HEK293T (cell line): ENCODE results near the gene RNLS.

Source experiments
- CTCF ChIA-PET: fragments of 350-600 bp; formaldehyde crosslinking; extraction: SDS; loops from one replicate; lab custom pipeline; 2021; ENCODE audit warnings: antibody characterized with exemption, inconsistent platforms; lab: Yijun Ruan, JAX
- POLR2A ChIA-PET: fragments of 350-600 bp; formaldehyde crosslinking; extraction: SDS; loops from one replicate; lab custom pipeline; 2020; ENCODE audit warnings: antibody characterized with exemption, inconsistent platforms; lab: Yijun Ruan, JAX
- DNase-seq: peaks from one replicate; pipeline ENCODE4 v3.0.0; 2012; ENCODE audit warnings: mixed read lengths; ENCODE audit errors: extremely low spot score
- ARNT ChIP-seq: fragments of 450-650 bp; IDR thresholded peaks from 2 replicates; pipeline ENCODE4 v1.6.1; 2017; ENCODE audit warnings: mild to moderate bottlenecking
- BHLHE40 ChIP-seq: fragments of 450-650 bp; IDR thresholded peaks from 2 replicates; pipeline ENCODE4 v1.6.1; 2016; ENCODE audit warnings: mild to moderate bottlenecking, moderate library complexity, borderline replicate concordance
- CTBP1 ChIP-seq: fragments of 450-650 bp; IDR thresholded peaks from 2 replicates; pipeline ENCODE4 v1.6.1; 2016; ENCODE audit warnings: borderline replicate concordance
- ELF4 ChIP-seq: fragments of 450-650 bp; IDR thresholded peaks from 2 replicates; pipeline ENCODE4 v1.6.1; 2017; ENCODE audit warnings: antibody characterized with exemption
- FOXA1 ChIP-seq: fragments of 450-650 bp; IDR thresholded peaks from 2 replicates; pipeline ENCODE4 v1.6.1; 2016; ENCODE audit warnings: mild to moderate bottlenecking
- FOXK2 ChIP-seq: fragments of 450-650 bp; IDR thresholded peaks from 2 replicates; pipeline ENCODE4 v1.6.1; 2016; ENCODE audit warnings: mild to moderate bottlenecking
- FOXM1 ChIP-seq: fragments of 450-650 bp; IDR thresholded peaks from 2 replicates; pipeline ENCODE4 v1.6.1; 2017; ENCODE audit warnings: mild to moderate bottlenecking, borderline replicate concordance
- HDGF ChIP-seq: fragments of 450-650 bp; IDR thresholded peaks from 2 replicates; pipeline ENCODE4 v1.6.1; 2017; ENCODE audit warnings: antibody characterized with exemption, borderline replicate concordance
- L3MBTL2 ChIP-seq: fragments of 450-650 bp; conservative IDR thresholded peaks from 2 replicates; pipeline ENCODE4 v1.6.1; 2016; ENCODE audit warnings: mild to moderate bottlenecking
- LEF1 ChIP-seq: fragments of 450-650 bp; IDR thresholded peaks from 2 replicates; pipeline ENCODE4 v1.6.1; 2017; ENCODE audit warnings: mild to moderate bottlenecking, borderline replicate concordance
- NFRKB ChIP-seq: fragments of 450-650 bp; IDR thresholded peaks from 2 replicates; pipeline ENCODE4 v1.6.1; 2016; ENCODE audit warnings: mild to moderate bottlenecking, moderate library complexity
- PKNOX1 ChIP-seq: fragments of 450-650 bp; IDR thresholded peaks from 2 replicates; pipeline ENCODE4 v1.6.1; 2016
- SP1 ChIP-seq: fragments of 450-650 bp; IDR thresholded peaks from 2 replicates; pipeline ENCODE4 v1.6.1; 2017
- SUZ12 ChIP-seq: fragments of 450-650 bp; IDR thresholded peaks from 2 replicates; pipeline ENCODE4 v1.6.1; 2016; ENCODE audit warnings: mild to moderate bottlenecking
- TARDBP ChIP-seq: fragments of 450-650 bp; IDR thresholded peaks from 2 replicates; pipeline ENCODE4 v1.6.1; 2016
- ZNF384 ChIP-seq: fragments of 450-650 bp; IDR thresholded peaks from 2 replicates; pipeline ENCODE4 v1.6.1; 2016

RNLS gene

GRCh38 chr10:88254091-88254490, 329.0 kb downstream of the RNLS start:
- TF ChIP-seq ELF4 (no peak), PKNOX1 (no peak), FOXA1 (no peak), NFRKB (no peak)
- ChIA-PET CTCF (no interaction called here), POLR2A (interaction anchor here (1.3 kb wide), 1 partner anchor 8 kb away, joined by 3 read pairs; no protein-coding TSS in a partner anchor)
- DNase-seq: no peak

- ChIA-PET POLR2A (interaction anchor here (1.3 kb wide), 1 partner anchor 8 kb away, joined by 3 read pairs; no protein-coding TSS in a partner anchor), CTCF (no interaction called here)
- no peak for DNase-seq
- TF ChIP-seq HDGF (no peak), FOXA1 (no peak), PKNOX1 (no peak), SUZ12 (no peak), TARDBP (no peak), ARNT (no peak), FOXK2 (no peak), NFRKB (no peak), LEF1 (no peak), FOXM1 (no peak), ELF4 (no peak), SP1 (no peak), BHLHE40 (no peak), ZNF384 (no peak), CTBP1 (no peak), L3MBTL2 (no peak)
Measured at GRCh38 chr10:88253622-88254021, 329.5 kb downstream of the RNLS start.

- no peak for DNase-seq
- TF ChIP-seq PKNOX1 (no peak), ZNF384 (no peak), LEF1 (no peak), FOXA1 (no peak), FOXK2 (no peak), NFRKB (no peak), ARNT (no peak), FOXM1 (no peak), L3MBTL2 (no peak), SUZ12 (no peak), ELF4 (no peak), BHLHE40 (no peak), TARDBP (no peak), HDGF (no peak), CTBP1 (no peak)
- POLR2A ChIA-PET: no interaction called here
- CTCF ChIA-PET: no interaction called here
Measured at GRCh38 chr10:88253128-88253527, 330.0 kb downstream of the RNLS start.

- no peak for TF ChIP-seq ARNT
- TF ChIP-seq ZNF384: no peak
- TF ChIP-seq SP1: no peak
- no peak for TF ChIP-seq FOXM1
- ChIA-PET CTCF (no interaction called here), POLR2A (no interaction called here)
Measured at GRCh38 chr10:88249450-88249849, 333.7 kb downstream of the RNLS start.

GRCh38 chr10:88246675-88247074, 336.4 kb downstream of the RNLS start:
- TF ChIP-seq ELF4: no peak
- TF ChIP-seq FOXA1: no peak
- no peak for TF ChIP-seq HDGF
- TF ChIP-seq CTBP1: no peak
- no peak for TF ChIP-seq NFRKB
- TF ChIP-seq TARDBP: no peak
- no peak for TF ChIP-seq ZNF384
- no peak for TF ChIP-seq FOXM1
- no peak for TF ChIP-seq LEF1
- TF ChIP-seq PKNOX1: no peak
- no peak for TF ChIP-seq FOXK2
- TF ChIP-seq SP1: no peak
- no peak for TF ChIP-seq SUZ12
- no peak for TF ChIP-seq BHLHE40
- no peak for TF ChIP-seq L3MBTL2
- no peak for TF ChIP-seq ARNT
- ChIA-PET CTCF (interaction anchor here (0.6 kb wide), 1 partner anchor 144 kb away, joined by 3 read pairs; no protein-coding TSS in a partner anchor), POLR2A (interaction anchor here (1.1 to 1.5 kb wide), 2 partner anchors 12 to 21 kb away, joined by 3 to 4 read pairs; no protein-coding TSS in a partner anchor)
- DNase-seq: no peak

More at GRCh38 chr10:88249450-88249849, 333.7 kb downstream of the RNLS start:
- no peak for DNase-seq

GRCh38 chr10:88245974-88246511, 337.1 kb downstream of the RNLS start:
- TF ChIP-seq TARDBP (no peak), SP1 (no peak), L3MBTL2 (no peak), SUZ12 (no peak), ZNF384 (no peak), CTBP1 (no peak), FOXM1 (no peak), HDGF (no peak), BHLHE40 (no peak), ARNT (no peak), LEF1 (no peak), NFRKB (no peak), FOXK2 (no peak), FOXA1 (no peak), ELF4 (no peak), PKNOX1 (no peak)
- peak; percentile 43 for DNase-seq
- ChIA-PET POLR2A (interaction anchor here (1.0 to 1.5 kb wide), 3 partner anchors 8 to 21 kb away, joined by 3 to 4 read pairs (median 3); no protein-coding TSS in a partner anchor), CTCF (interaction anchor here (0.6 kb wide), 1 partner anchor 145 kb away, joined by 3 read pairs; no protein-coding TSS in a partner anchor)
